GM23338 (cell line): Measurements from ENCODE around the gene SOX15. TPM values are rescaled to one million over a fixed set of nuclear protein-coding genes. Genes with fewer than 3 reads are reported as not detected.

ENCODE experiments used
- ATAC-seq: fragments of 200-7000 bp; cut with Tn5 transposase; 3 replicates; pipeline ENCODE4 v1.9.1; 2020
- DNase-seq: peaks from one replicate; pipeline ENCODE4 v3.0.0-alpha.2; 2015; ENCODE audit warnings: low spot score
- H2AFZ ChIP-seq: fragments of 200-600 bp; sonication (generic); 2 replicates; pipeline ENCODE4 v1.8.0; 2016; ENCODE audit warnings: antibody characterized with exemption, mild to moderate bottlenecking, moderate library complexity
- H3F3A ChIP-seq: fragments of 200-600 bp; sonication (generic); replicated peaks from 2 replicates; pipeline ENCODE4 v1.8.0; 2017; ENCODE audit warnings: antibody characterized with exemption, mixed run types, low read depth
- H3K27ac ChIP-seq: fragments of 200-600 bp; sonication (generic); 2 replicates; pipeline ENCODE4 v1.6.1; 2016; ENCODE audit warnings: low read depth
- H3K27me3 ChIP-seq: fragments of 200-600 bp; sonication (generic); 2 replicates; pipeline ENCODE4 v1.8.0; 2016; ENCODE audit warnings: mild to moderate bottlenecking, mixed run types, moderate library complexity; ENCODE audit not compliant: insufficient read depth
- H3K36me3 ChIP-seq: fragments of 200-600 bp; sonication (generic); 2 replicates; pipeline ENCODE4 v1.8.0; 2016; ENCODE audit warnings: mild to moderate bottlenecking; ENCODE audit not compliant: insufficient read depth
- H3K4me1 ChIP-seq: fragments of 200-600 bp; sonication (generic); 2 replicates; pipeline ENCODE4 v1.8.0; 2016; ENCODE audit warnings: mild to moderate bottlenecking, moderate library complexity; ENCODE audit not compliant: insufficient read depth
- H3K4me2 ChIP-seq: fragments of 200-600 bp; sonication (generic); 2 replicates; pipeline ENCODE4 v1.7.1; 2017; ENCODE audit warnings: mixed run types
- H3K4me3 ChIP-seq: fragments of 200-600 bp; sonication (generic); 2 replicates; pipeline ENCODE4 v1.6.1; 2016; ENCODE audit warnings: mixed run types
- H3K79me2 ChIP-seq: fragments of 200-600 bp; sonication (generic); replicated peaks from 2 replicates; pipeline ENCODE4 v1.8.0; 2017; ENCODE audit warnings: mild to moderate bottlenecking; ENCODE audit not compliant: insufficient read depth
- H3K9me2 ChIP-seq: fragments of 200-600 bp; sonication (generic); 2 replicates; pipeline ENCODE4 v1.8.0; 2017; ENCODE audit not compliant: insufficient read depth
- H4K20me1 ChIP-seq: fragments of 200-600 bp; sonication (generic); replicated peaks from 2 replicates; pipeline ENCODE4 v1.8.0; 2017; ENCODE audit warnings: mild to moderate bottlenecking; ENCODE audit not compliant: insufficient read depth
- H3K27ac Mint-ChIP-seq: 2 replicates; pipeline ENCODE4 v1.8.0; 2020; ENCODE audit warnings: inconsistent platforms, mild to moderate bottlenecking, moderate library complexity, mixed read lengths
- H3K27me3 Mint-ChIP-seq: 3 replicates; pipeline ENCODE4 v1.8.0; 2022; ENCODE audit warnings: low read depth, mild to moderate bottlenecking, moderate library complexity, mixed read lengths, inconsistent platforms; ENCODE audit not compliant: insufficient read depth, poor library complexity
- H3K36me3 Mint-ChIP-seq: 3 replicates; pipeline ENCODE4 v1.8.0; 2021; ENCODE audit warnings: low read depth, mild to moderate bottlenecking, inconsistent platforms, moderate library complexity, mixed read lengths
- H3K4me1 Mint-ChIP-seq: 3 replicates; pipeline ENCODE4 v1.8.0; 2020; ENCODE audit warnings: mild to moderate bottlenecking, inconsistent platforms, mixed read lengths
- H3K4me3 Mint-ChIP-seq: 3 replicates; pipeline ENCODE4 v1.8.0; 2021; ENCODE audit warnings: moderate library complexity, mild to moderate bottlenecking, inconsistent platforms, mixed read lengths
- H3K9me3 Mint-ChIP-seq: 3 replicates; pipeline ENCODE4 v1.8.0; 2020; ENCODE audit warnings: moderate library complexity, mild to moderate bottlenecking, inconsistent platforms, mixed read lengths
- CREB1 ChIP-seq: fragments of 250-450 bp; sonication (Bioruptor Pico); IDR thresholded peaks from 2 replicates; pipeline ENCODE4 v1.5.0; 2020; ENCODE audit warnings: low read depth, mild to moderate bottlenecking, moderate library complexity
- CTCF ChIP-seq, 2 experiments: fragments of 200-600 bp in 1 of 2; sonication (generic) in 1 of 2; conservative IDR thresholded peaks; 2 replicates each; pipeline versions ENCODE4 v1.5.1 to v1.6.1; 2016 to 2017; ENCODE audit warnings: antibody characterized with exemption in 2 of 2, low read depth in 2 of 2, mild to moderate bottlenecking in 2 of 2, moderate library complexity in 1 of 2
- EZH2 ChIP-seq: fragments of 200-600 bp; sonication (generic); IDR thresholded peaks from one replicate; pipeline ENCODE4 v1.8.0; 2017; ENCODE audit warnings: antibody characterized with exemption, mild to moderate bottlenecking, low read depth; ENCODE audit not compliant: unreplicated experiment
- EZH2phosphoT487 ChIP-seq: fragments of 200-600 bp; sonication (generic); IDR thresholded peaks from one replicate; pipeline ENCODE4 v1.8.1; 2018; ENCODE audit warnings: antibody characterized with exemption; ENCODE audit not compliant: unreplicated experiment
- JUNB ChIP-seq: IDR thresholded peaks from one replicate; pipeline ENCODE4 v1.6.1; 2016; ENCODE audit warnings: antibody characterized with exemption; ENCODE audit not compliant: unreplicated experiment
- NANOG ChIP-seq: IDR thresholded peaks from 2 replicates; pipeline ENCODE4 v1.6.1; 2016; ENCODE audit warnings: antibody characterized with exemption, borderline replicate concordance
- POLR2AphosphoS5 ChIP-seq: IDR thresholded peaks from 2 replicates; pipeline ENCODE4 v1.6.1; 2016; ENCODE audit warnings: antibody characterized with exemption, low read depth
- STAT1 ChIP-seq: IDR thresholded peaks from one replicate; pipeline ENCODE4 v1.6.1; 2016; ENCODE audit warnings: antibody characterized with exemption; ENCODE audit not compliant: unreplicated experiment
- ZNF114 ChIP-seq: fragments of 250-450 bp; sonication (Bioruptor Pico); IDR thresholded peaks from 2 replicates; pipeline ENCODE4 v1.5.0; 2020; ENCODE audit warnings: mild to moderate bottlenecking, moderate library complexity
- ZNF331 ChIP-seq: fragments of 250-450 bp; sonication (Bioruptor Pico); IDR thresholded peaks from 2 replicates; pipeline ENCODE4 v1.5.0; 2020; ENCODE audit warnings: low read depth, mild to moderate bottlenecking, moderate library complexity
- ZNF462 ChIP-seq: fragments of 250-450 bp; sonication (Bioruptor Pico); IDR thresholded peaks from 2 replicates; pipeline ENCODE4 v1.5.0; 2020; ENCODE audit warnings: mild to moderate bottlenecking, moderate library complexity
- polyA plus RNA-seq: library from polyadenylated mRNA; unstranded; fragments of >200 nt; fragmentation: Nextera tagmentation; extraction: Ambion mirVana; gene quantifications from 2 replicates; pipeline ENCODE4 v1.2.1, GENCODE V29; 2016
- total RNA-seq: library from RNA; depleted of rRNA; stranded (reverse); fragments of >200 nt; shearing (Covaris generic); gene quantifications from 2 replicates; pipeline ENCODE4 v1.2.3, GENCODE V29; 2014
- TF ChIP-seq, protein P1 (sequence below): IDR thresholded peaks from 2 replicates; pipeline ENCODE4 v1.6.1; 2016; ENCODE audit warnings: antibody characterized with exemption
- TF ChIP-seq, protein P2 (sequence below): IDR thresholded peaks from one replicate; pipeline ENCODE4 v1.6.1; 2018; ENCODE audit warnings: antibody characterized with exemption; ENCODE audit not compliant: unreplicated experiment

Gene SOX15
- total and polyA plus RNA-seq, 2 experiments from 2014 or later, result 29.9 to 43.0 TPM

DNA sequence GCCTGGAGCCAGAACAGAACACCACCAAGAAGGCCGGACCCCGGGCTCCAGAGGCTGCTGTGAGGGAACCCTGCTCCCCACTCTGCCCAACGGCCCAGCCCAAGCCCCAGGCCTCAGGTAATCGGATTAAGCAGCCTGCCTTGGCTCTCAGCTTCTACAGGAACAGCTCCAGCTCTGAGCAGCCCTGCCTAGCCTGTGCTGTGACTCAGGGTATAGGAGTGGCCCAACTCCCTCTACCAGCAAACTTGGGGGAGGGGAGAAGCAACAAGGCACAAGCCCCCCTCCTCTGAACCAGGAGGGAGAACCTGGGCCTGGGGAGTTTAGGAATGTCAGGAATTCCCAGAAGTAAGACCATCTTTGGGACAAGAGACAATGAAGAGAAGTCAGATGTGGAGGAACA, 849 bp upstream of the SOX15 start:
- Histone ChIP-seq H3K79me2 (peaks cover 5% of the 10 kb centered on the region), H2AFZ (no peak overlapping the region), H3K4me3 (peak overlapping the region; percentile 88), H3K9me2 (no peaks in the 10 kb centered on the region), H3K27me3 (no peaks in the 10 kb centered on the region), H3K4me2 (peak overlapping the region; percentile 70), H3K27ac (peak overlapping the region; percentile 97), H3K4me1 (peaks cover 14% of the 10 kb centered on the region), H4K20me1 (no peaks in the 10 kb centered on the region), H3F3A (peaks cover 35% of the 10 kb centered on the region), H3K36me3 (peaks cover 32% of the 10 kb centered on the region)
- DNase-seq, result peak; percentile 74
- ATAC-seq, result peak; percentile 51
- no peak for TF ChIP-seq POLR2AphosphoS5
- no peak for TF ChIP-seq ZNF114 (CRISPR knock-in tag)
- no peak for TF ChIP-seq CTCF (conservative IDR thresholded peaks at IDR 0.05; ENCODE audit: low read depth in 2 of 2)
- no peak for TF ChIP-seq STAT1
- TF ChIP-seq EZH2phosphoT487, result no peak
- TF ChIP-seq ZNF331 (CRISPR knock-in tag), result no peak
- TF ChIP-seq NANOG, result no peak
- TF ChIP-seq CREB1 (CRISPR knock-in tag), result no peak
- TF ChIP-seq EZH2, result no peak
- no peak for TF ChIP-seq ZNF462 (CRISPR knock-in tag)
- TF ChIP-seq, protein P1, sequence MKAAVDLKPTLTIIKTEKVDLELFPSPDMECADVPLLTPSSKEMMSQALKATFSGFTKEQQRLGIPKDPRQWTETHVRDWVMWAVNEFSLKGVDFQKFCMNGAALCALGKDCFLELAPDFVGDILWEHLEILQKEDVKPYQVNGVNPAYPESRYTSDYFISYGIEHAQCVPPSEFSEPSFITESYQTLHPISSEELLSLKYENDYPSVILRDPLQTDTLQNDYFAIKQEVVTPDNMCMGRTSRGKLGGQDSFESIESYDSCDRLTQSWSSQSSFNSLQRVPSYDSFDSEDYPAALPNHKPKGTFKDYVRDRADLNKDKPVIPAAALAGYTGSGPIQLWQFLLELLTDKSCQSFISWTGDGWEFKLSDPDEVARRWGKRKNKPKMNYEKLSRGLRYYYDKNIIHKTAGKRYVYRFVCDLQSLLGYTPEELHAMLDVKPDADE, result no peak
- TF ChIP-seq, protein P2, sequence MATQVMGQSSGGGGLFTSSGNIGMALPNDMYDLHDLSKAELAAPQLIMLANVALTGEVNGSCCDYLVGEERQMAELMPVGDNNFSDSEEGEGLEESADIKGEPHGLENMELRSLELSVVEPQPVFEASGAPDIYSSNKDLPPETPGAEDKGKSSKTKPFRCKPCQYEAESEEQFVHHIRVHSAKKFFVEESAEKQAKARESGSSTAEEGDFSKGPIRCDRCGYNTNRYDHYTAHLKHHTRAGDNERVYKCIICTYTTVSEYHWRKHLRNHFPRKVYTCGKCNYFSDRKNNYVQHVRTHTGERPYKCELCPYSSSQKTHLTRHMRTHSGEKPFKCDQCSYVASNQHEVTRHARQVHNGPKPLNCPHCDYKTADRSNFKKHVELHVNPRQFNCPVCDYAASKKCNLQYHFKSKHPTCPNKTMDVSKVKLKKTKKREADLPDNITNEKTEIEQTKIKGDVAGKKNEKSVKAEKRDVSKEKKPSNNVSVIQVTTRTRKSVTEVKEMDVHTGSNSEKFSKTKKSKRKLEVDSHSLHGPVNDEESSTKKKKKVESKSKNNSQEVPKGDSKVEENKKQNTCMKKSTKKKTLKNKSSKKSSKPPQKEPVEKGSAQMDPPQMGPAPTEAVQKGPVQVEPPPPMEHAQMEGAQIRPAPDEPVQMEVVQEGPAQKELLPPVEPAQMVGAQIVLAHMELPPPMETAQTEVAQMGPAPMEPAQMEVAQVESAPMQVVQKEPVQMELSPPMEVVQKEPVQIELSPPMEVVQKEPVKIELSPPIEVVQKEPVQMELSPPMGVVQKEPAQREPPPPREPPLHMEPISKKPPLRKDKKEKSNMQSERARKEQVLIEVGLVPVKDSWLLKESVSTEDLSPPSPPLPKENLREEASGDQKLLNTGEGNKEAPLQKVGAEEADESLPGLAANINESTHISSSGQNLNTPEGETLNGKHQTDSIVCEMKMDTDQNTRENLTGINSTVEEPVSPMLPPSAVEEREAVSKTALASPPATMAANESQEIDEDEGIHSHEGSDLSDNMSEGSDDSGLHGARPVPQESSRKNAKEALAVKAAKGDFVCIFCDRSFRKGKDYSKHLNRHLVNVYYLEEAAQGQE, result no peak
- no peak for TF ChIP-seq JUNB
- Mint-ChIP-seq H3K4me1 (peaks cover 36% of the 10 kb centered on the region), H3K27ac (peak overlapping the region; percentile 96), H3K27me3 (peaks cover 18% of the 10 kb centered on the region), H3K9me3 (no peaks in the 10 kb centered on the region), H3K4me3 (peak overlapping the region; percentile 51), H3K36me3 (peaks cover 63% of the 10 kb centered on the region)
